Tibial nerve (tissue), 3 donors: ENCODE data around the gene TMEM86B.
"Not testable (repeated sequence)": the region's sequence is repeated elsewhere in the genome, so short reads cannot be mapped to it uniquely, and the experiment has no call there.

Source experiments
- POLR2A ChIP-seq, 2 donors: fragments of 450-650 bp; IDR thresholded peaks; one replicate each; pipeline ENCODE4 v1.6.1; 2017; ENCODE audit warnings: antibody characterized with exemption in 2 of 2, mild to moderate bottlenecking in 2 of 2, moderate library complexity in 2 of 2
- TF ChIP-seq, protein P1 (sequence below), 5 experiments: fragments of 200-600 bp in 3 of 5; fragments of 450-650 bp in 2 of 5; sonication (generic) in 3 of 5; IDR thresholded peaks; one replicate each; pipeline ENCODE4 v1.5.1; 2016 to 2019; ENCODE audit warnings: antibody characterized with exemption in 5 of 5, mild to moderate bottlenecking in 3 of 5, moderate library complexity in 2 of 5

GRCh38 chr19:55202199-55202598, 26.4 kb downstream of the TMEM86B start:
- TF ChIP-seq, protein P1, sequence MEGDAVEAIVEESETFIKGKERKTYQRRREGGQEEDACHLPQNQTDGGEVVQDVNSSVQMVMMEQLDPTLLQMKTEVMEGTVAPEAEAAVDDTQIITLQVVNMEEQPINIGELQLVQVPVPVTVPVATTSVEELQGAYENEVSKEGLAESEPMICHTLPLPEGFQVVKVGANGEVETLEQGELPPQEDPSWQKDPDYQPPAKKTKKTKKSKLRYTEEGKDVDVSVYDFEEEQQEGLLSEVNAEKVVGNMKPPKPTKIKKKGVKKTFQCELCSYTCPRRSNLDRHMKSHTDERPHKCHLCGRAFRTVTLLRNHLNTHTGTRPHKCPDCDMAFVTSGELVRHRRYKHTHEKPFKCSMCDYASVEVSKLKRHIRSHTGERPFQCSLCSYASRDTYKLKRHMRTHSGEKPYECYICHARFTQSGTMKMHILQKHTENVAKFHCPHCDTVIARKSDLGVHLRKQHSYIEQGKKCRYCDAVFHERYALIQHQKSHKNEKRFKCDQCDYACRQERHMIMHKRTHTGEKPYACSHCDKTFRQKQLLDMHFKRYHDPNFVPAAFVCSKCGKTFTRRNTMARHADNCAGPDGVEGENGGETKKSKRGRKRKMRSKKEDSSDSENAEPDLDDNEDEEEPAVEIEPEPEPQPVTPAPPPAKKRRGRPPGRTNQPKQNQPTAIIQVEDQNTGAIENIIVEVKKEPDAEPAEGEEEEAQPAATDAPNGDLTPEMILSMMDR (IDR thresholded peaks at IDR 0.05), result not testable (repeated sequence)
- not testable (repeated sequence) for TF ChIP-seq POLR2A (IDR thresholded peaks at IDR 0.05)
